Activated CD8-positive, alpha-beta memory T cell treated with anti-CD3 and anti-CD28 coated beads, Interleukin-2, amount 10 ng/mL, durations not matched to agents 7 days and 5 days (primary cell): ENCODE data around the gene SMC5. TPM values are rescaled to one million over a fixed set of nuclear protein-coding genes. Genes with fewer than 3 reads are reported as not detected.

Source experiments
- ATAC-seq: fragments of 150-1000 bp; cut with Tn5 transposase; one replicate; pipeline ENCODE4 v1.10.0; 2021; ENCODE audit warnings: moderate library complexity
- CTCF ChIA-PET: fragments of 350-600 bp; sonication (Branson Sonifier 250); formaldehyde crosslinking; loops from one replicate; lab custom pipeline; 2021; ENCODE audit warnings: antibody characterized with exemption; lab: Charles Lee
- DNase-seq: peaks from one replicate; pipeline ENCODE4 v3.0.0-alpha.2; 2020
- H3K27ac Mint-ChIP-seq: one replicate; pipeline ENCODE4 v1.8.0; 2021; ENCODE audit warnings: mild to moderate bottlenecking, mixed read lengths
- H3K27me3 Mint-ChIP-seq: one replicate; pipeline ENCODE4 v1.8.0; 2021; ENCODE audit warnings: mixed read lengths
- H3K36me3 Mint-ChIP-seq: one replicate; pipeline ENCODE4 v1.8.0; 2021; ENCODE audit warnings: mild to moderate bottlenecking, mixed read lengths
- H3K4me1 Mint-ChIP-seq: one replicate; pipeline ENCODE4 v1.8.0; 2021; ENCODE audit warnings: mixed read lengths
- H3K4me3 Mint-ChIP-seq: one replicate; pipeline ENCODE4 v1.8.0; 2021; ENCODE audit warnings: mild to moderate bottlenecking, moderate library complexity, mixed read lengths
- H3K9me3 Mint-ChIP-seq: one replicate; pipeline ENCODE4 v1.8.0; 2022; ENCODE audit warnings: low read depth, mixed read lengths
- total RNA-seq, 2 experiments: library from RNA; stranded (reverse); gene quantifications; one replicate each; pipeline ENCODE4 v1.2.3, GENCODE V29; 2021

SMC5 gene
- total RNA-seq, 2 experiments from 2014 or later: 38.0 to 39.4 TPM

GRCh38 chr9:70404261-70404660, 145.5 kb downstream of the SMC5 start:
- Mint-ChIP-seq H3K4me1 (peaks cover 49% of the 10 kb centered on the region), H3K27me3 (no peaks in the 10 kb centered on the region), H3K27ac (no peak overlapping the region), H3K36me3 (peaks cover 5% of the 10 kb centered on the region), H3K4me3 (no peak overlapping the region), H3K9me3 (no peaks in the 10 kb centered on the region)
- CTCF ChIA-PET: no interaction called here
- ATAC-seq: no peak
- no peak for DNase-seq

Other genes starting within 250 kb of the SMC5 start
- under 1 TPM in 1 of 2 experiments, not detected in 1; 0.12 TPM for gene MAMDC2, start 215.1 kb upstream of the SMC5 start, total RNA-seq
- gene KLF9, start 155.7 kb downstream of the SMC5 start, total RNA-seq: 10 to 100 TPM; 12.0 to 12.2 TPM